Measurements from ENCODE around the gene SOSTDC1.

- TF ChIP-seq, protein P1, sequence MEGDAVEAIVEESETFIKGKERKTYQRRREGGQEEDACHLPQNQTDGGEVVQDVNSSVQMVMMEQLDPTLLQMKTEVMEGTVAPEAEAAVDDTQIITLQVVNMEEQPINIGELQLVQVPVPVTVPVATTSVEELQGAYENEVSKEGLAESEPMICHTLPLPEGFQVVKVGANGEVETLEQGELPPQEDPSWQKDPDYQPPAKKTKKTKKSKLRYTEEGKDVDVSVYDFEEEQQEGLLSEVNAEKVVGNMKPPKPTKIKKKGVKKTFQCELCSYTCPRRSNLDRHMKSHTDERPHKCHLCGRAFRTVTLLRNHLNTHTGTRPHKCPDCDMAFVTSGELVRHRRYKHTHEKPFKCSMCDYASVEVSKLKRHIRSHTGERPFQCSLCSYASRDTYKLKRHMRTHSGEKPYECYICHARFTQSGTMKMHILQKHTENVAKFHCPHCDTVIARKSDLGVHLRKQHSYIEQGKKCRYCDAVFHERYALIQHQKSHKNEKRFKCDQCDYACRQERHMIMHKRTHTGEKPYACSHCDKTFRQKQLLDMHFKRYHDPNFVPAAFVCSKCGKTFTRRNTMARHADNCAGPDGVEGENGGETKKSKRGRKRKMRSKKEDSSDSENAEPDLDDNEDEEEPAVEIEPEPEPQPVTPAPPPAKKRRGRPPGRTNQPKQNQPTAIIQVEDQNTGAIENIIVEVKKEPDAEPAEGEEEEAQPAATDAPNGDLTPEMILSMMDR (IDR thresholded peaks at IDR 0.05) = no peak
- no peak for TF ChIP-seq POLR2A (IDR thresholded peaks at IDR 0.05)
These were observed 15.2 kb downstream of the SOSTDC1 start for GRCh38 chr7:16450366-16450765.

Measured in prostate gland (tissue), 2 donors.